Renal pelvis (tissue), 4 donors: ENCODE results near the gene SLC9A9. TPM values are rescaled to one million over a fixed set of nuclear protein-coding genes. Genes with fewer than 3 reads are reported as not detected.

Experiments
- DNase-seq: peaks from one replicate; pipeline ENCODE4 v3.0.0-alpha.2; 2013
- polyA plus RNA-seq, 3 donors: library from polyadenylated mRNA; unstranded; fragments of 120-200 nt; gene quantifications; one replicate each; pipeline ENCODE4 v1.2.1, GENCODE V29; 2013; ENCODE audit not compliant: insufficient read length in 3 of 3

The SLC9A9 gene
- polyA plus RNA-seq, 3 donors, result 4.2 to 5.3 (median 4.9) TPM

DNA sequence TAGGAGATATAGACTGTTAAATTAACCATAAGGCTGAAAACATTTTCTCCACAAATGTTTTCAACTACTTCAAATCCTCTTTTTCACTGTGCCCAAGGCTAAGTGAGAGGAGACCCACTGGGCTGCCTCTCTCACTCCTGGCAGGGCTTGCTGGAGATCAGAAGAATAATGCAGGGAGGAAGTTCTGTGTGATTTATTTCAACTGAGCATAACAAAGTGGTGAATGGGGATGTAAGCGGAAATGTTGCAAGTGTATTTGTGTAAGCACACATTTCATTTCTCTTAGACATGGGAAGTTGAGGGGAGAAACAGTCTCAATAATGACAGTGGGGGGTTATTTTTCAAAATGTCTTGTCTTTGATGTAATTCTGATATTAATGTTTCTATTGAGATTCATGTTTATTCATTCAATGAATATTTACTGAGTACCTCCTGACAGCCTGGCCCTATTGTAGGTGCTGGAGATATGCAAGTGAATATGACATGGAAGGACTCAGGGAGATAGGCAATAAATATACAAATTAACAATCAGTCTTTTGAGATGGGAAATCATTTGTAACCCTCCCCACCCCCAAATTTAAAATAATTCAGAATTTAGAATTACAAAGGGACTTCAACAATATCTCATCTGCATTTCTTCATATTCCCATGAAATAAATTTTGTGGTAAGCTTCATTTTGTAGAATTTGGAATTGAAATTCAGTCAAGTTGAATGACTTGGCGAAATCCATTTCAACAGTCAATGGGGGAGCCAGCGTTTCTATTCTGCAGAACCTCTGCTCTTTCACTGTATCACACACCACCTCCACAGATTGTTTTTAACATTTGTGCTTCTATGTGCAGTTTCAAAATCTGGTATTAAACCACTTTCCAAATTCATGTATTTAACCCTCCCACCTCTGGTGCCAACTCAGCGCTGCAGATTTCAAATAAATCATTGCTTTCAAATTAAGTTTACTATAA, 247.2 kb downstream of the SLC9A9 start:
- DNase-seq, result no peak

DNA sequence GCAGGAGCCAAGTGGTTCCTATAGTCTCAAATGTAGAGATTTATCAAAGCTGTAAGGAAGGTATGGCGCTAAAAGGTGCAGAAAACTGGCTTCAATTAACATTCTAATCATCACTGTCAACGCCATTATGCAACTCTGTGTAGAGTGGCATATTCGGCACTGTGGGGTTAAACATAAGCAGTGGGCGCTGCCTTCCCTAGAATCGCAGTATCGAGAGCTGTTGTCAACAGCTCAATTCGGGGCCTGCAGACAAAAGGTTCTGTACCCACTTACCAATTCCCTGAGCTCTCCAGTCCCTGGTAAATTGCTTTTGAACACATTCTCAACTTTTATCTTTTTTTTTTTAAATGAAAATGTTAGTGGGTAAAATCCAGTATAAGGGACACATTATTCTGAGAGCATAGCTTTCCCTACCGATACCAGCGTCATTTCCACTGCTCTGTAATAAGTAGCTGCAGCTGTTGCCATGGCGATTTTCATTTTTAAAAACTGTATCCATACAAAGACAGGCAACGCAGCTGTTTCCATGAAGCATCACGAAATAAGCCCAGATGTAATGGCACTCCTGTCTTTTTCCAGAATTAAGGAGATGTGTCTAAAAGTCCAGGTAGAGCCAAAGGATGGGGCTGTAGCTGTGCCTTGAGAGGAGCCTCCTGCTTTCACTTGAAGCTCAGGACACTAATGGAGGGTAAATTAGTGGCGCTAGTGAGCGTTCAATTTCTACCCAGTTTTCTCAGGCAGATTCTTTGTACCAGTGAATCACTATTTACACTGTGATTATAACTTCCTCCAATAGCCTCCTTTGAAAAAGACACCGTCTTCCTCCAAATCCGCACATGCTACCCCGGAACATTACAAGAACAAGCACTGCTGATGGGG, 250.3 kb downstream of the SLC9A9 start:
- DNase-seq, result no peak

DNA sequence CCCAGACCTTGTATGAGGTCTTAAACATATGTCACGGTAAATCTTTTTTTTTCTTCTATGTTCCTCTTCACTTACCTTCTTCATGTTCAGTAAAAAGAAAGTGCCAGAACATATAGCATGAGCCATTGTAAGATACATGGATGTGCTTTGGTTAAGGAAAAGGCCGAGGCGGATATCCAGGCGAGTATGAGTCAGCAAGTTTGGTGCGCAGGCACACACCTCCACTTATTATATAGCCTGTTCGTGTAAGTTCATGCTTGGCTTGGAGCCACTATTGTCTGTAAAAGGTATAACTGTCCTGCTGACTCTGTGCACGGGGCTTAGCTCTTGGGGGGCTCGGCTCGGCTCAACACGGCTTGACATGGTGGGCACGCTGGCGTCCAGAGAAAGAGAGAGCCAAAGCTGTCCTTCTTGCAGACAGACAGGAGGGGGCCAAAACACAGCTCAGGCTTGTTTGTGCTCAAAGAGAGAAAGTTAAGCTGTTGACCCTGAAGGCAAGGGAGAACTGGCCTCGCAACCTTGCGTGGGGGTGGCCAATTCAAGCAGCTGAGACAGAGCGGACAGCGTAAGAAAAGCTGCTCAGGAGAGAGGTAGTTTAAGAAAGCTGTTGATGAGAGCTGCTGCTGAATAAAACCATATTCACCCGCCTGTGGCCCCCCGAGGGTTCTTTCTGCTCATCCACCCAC, 251.2 kb downstream of the SLC9A9 start:
- peak; percentile 66 for DNase-seq

DNA sequence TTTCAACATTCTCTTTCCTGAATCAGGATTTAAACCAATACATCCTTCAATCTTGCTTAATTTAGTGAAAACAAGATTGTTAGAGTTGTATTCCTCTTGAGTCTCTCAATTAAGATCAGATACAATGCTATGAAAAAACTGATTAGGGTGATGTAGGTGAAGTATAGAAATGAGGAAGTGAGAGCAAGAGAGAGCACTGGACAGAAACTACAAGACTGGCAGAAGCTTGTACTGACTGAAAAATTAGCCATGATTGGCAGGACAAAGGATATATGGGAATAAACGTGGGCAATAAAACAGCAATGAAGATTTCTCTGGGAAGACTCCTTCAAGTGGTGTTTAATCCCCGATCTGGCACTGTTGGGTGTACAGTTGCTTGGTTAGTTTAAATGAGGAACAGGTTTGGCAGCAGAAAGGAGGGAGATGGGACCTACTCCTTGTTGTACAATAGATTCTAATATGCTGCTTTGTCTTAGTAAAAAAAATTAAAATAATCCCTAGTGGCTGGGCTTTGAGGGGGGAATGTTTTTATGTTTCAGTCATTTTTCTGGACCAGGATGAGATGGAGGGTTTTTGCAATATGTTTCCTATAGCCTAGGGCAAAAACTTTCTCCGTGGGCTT, 252.7 kb downstream of the SLC9A9 start:
- DNase-seq, result no peak

DNA sequence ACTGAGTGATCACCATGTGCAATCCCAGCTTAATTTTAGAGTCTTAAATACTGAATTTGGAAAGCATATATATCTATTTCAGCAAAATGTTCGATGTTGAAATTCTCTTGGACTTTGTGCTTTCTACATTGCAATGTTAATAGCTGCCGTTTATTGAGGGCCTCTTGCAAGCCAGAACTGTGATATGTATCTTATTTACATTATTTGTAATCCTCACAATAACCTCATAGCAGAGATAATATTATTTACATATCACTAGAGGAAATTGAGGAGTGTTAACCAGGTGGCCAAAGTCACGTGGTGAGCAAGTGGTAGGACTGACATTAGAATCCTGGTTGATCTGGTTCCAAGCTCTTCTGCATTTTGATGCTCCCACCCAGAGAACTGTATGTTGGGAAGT, 254.1 kb downstream of the SLC9A9 start:
- DNase-seq, result no peak

DNA sequence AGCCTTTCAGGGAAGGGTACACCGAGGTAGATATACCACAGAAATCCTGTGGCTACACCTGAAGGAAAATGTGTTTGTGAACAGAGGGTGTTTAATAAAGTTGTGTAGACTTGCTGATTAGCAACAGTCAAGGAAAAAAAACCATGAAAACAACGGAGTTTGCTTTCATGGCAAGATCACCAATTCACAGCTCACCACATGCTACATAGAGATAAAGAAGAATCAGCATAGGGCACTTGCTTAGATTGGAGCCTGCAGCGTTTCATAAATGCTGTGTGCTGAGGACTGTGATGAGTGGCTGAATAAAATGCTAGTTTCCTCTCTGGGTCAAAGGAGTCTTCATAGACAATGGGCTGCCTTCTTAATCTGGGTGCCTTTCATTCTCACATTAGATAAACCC, 257.6 kb downstream of the SLC9A9 start:
- DNase-seq, result no peak

DNA sequence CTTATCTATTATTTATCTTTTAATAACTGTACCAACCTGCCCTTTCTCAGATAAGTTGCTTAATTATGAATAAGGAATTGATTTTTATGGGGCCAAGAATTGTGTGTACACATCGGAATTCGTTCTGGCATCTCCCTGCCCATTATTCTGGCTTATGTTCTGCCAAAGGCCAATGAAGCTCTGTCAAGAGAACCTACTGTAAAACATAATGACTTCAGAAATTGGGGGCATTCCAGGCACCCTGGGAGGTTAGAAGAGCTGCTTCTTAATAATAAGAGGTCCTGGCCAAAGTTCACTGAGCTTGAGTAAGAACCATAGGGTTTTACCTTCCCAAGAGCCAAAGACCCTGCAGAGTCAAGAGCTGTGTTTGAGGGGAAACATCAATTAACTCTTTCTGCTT, 261.7 kb downstream of the SLC9A9 start:
- no peak for DNase-seq

DNA sequence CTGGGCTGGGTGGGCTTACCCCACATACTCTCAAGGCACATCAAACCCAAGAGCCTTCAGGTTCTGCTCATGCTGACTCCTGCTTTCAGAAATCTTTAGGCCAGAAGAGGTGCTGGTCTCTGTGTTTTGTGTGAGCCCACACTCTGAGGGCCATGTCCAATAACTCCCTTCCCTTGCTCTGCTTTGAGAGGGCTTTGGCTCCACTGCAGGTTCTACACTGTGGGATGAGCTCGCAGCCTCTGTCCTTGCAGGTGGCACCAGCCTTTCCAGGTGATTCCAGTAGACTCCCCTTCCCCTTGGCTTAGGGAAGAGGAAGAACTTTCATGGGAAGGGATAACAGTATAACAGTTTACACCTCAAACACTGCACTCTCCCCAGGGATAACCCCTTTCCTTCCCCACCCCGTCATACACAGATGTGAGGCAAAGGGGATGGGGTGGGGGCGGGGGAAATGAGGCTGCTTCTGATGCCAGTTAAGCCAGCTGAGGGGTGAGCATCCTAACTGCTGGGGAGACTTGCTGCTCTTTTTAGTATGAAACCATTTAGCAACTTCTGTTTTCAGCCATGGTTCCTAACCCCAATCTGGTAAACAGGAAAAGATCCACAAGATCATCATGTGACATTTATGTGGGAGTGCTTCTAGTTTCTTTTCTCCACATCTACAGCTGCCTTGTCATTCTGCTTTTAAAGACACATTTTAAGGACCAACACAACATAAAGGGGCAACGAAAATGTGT, 262.4 kb downstream of the SLC9A9 start:
- no peak for DNase-seq

DNA sequence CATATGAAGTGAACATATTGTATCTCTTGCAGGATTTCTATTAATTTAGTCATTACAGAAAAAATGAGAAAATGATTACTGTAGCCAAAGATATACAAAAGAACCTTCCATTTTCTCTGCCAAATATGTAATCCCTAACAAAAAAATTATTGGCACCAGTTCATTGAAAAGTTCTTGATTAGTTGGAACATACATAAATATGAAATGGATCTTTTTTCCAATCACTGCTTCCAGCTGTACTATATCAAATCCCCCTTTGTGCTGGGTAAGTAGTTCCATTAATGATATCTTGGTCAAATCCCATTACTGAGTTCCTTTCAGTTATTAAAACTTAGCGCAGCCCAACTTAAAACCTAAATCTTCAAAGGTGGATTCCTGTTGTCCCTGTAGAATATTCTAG, 263.8 kb downstream of the SLC9A9 start:
- no peak for DNase-seq

DNA sequence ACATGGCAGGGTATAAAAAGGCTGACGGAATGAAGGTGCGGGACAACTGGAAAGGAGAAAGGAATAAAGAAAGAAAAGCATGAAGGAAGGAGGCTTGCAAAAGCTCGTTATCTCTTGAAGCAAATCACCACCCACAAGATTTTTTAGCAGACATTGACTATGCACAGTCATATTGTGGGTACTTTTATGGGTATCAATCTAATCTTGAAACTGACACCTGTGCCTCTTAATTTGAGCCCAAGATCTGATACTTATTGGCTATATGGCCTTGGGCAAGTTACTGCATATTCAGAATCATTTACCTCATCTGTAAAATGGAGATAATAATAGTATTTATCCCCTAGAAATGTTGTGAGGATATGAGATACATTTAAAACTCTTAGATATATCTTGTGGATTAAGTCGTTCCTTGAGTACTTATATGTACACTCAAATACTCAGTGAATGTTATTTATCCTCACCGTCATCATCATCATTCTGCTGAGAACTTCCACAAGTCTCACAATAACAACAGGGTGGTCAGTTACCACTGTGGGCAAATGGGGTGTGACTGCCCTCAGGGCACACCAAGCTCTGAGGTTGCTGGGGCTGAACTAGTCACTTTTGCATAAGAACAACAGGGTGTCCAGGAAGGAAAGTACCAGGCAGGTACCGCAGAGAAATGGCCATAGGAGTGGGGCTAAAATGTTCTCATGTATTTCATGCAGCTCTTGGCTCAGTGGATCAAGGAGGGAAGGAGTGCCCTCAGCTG, 266.1 kb downstream of the SLC9A9 start:
- no peak for DNase-seq

DNA sequence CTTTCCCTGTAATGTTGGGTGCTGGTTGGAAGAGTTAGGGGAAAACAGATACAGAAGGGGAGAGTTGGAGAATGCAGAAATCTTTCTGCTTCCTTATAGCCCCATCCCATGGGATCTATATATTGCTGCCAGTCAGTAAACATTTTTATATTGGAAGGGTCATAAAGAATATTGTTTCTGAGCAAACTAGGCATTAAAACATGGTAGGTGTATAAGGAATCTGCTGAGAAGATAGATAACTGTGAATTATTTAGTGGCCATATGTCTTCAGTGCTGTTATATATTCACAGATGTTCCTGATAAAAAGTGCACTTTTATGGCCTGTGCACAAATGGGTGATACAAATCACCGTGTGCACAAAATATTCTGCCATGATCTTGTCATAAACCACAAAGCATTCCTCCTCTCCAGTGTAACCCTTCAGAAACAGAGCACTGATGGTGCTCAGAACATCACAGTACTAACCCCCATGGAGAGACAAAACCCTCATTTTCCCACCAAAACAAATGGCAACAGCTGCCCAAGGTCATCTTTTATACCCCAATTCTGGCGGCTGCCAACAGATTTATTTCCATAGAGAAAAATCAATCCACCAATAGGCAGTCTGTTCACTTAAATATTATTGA, 269.3 kb downstream of the SLC9A9 start:
- DNase-seq, result no peak

DNA sequence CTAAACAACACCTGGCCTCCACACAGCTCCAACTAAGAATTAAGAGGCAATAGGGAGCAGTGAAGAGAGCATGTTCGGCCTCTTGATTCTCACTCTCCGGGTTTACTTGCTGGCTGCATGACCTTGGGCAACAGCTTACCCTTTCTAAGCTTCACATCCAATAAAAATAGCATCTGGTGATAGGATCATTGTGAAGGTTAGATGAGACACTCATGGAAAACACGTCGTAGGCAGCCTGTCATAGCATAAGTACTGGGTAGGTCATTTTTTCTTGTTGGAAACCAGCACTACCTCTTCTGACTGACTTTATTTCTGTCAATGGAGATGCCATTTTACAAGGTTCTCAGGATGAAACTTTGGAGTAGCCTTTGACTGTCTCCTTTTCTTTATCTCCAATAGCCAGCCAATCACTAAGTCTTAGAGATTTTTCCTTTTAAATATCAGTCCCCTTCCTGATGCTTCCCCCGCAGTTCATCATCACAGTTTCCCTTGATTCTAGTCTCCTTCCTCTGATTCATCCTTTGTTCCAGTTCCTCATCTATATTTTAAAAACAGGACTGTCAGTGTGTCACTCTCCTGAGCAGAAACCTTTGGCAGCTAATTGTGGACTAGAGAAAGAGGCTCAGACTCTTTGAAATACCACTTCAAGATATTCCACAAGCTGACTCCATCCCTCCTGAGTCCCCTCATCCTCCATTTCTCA, 271.5 kb downstream of the SLC9A9 start:
- no peak for DNase-seq

DNA sequence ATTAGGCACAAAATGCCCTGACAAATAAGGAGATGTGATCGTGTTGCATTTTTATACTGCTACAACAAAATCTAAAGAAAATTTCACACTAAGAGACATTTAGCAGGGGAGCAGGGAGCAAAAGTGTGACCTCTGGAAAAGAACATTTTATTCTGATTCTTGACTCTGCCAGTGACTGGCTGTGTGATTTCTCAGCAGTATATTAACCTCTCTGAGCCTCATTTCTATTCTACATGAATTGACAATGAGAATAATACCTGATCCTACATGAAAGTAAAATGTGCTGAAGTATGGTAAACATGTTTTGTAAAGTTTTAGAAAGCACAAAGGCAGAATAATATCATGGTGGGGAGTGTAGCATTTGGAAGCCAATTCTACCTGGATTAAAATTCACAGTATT, 273.3 kb downstream of the SLC9A9 start:
- no peak for DNase-seq

DNA sequence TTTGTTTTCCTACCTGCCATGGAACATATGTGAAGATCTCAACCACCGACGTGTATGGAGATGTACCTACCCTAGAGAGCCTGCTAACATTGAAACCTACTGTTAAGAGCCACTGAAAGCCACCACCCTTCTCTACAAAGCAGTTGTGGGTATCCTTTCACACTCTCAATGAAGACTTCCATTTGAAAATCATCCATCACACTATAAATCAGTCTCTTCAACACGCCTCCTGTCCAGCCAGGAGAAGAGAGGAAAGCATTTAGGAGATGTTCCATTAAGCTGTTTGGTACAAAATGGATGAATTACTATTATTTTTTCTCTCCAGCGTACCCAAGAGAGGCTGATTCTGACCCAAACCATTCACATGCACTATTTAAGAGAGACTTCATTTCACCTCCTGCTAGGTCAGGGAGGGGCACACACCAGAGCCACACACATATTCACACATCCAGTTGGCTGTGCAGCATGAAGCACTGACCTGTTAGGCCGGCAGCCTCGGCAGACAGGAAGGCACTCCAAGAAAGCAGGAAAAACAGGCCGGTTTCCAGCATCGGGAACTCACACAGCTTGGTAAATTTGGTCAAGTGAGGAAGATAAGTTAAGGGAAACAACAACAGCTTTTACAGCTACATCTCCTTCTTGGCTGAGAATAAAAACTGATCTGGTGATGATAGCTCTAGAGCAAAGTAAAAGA, 274.5 kb downstream of the SLC9A9 start:
- DNase-seq, result no peak

DNA sequence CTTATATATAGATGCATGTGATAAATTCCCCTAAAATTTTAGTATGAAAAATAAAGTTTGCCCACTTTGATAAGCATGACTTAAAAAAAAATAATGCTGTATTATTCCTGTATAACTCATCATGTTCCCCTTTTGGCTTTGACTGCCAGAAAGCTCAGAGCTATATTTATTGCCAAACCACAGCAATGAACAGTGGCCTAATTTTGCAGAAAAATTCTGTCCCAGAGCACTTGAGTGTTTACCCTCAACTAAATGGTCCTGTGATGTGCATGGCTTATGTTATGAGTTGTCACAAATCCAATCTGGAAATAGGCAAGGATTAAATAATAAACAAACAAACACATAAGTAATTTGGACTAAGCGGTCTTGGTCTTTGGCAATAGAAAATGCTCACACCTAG, 276.7 kb downstream of the SLC9A9 start:
- no peak for DNase-seq

DNA sequence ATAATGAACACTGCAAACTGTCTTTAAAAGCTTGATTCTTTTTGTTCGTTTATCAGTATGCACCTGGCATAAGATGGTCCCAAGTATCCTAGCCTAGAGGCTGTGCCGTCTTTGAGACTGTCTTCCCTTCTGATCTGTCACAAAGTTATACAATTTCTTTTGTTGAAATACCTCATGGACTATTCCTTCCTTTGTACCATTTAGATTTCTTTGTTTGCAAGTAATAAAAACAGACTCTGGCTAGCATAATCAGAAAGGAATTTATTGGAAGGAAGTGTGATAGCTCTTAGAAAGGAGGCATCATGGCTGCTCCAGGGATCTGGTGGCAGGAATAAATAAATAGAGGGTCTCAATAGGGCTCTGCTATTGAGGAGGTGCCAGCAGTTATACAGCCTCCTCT, 280.4 kb downstream of the SLC9A9 start:
- no peak for DNase-seq

DNA sequence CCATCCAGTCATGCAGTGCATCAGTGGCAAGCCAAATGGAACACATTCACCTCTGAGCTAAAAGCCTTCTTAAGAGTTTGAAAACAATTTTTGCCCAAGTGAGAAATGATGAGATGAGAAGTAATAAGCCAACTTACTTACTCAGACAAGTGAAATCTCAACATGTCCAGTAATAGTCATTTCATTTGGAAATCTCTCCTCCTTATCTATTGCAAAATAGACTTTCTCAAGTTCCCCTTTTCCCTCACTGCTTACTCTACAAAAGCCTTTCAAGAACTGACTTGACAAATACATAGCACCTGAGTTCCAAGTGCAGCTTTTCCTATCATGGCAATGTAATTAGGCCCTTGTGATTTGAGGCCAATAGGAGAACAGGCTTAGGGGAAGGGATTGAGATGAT, 282.3 kb downstream of the SLC9A9 start:
- no peak for DNase-seq

DNA sequence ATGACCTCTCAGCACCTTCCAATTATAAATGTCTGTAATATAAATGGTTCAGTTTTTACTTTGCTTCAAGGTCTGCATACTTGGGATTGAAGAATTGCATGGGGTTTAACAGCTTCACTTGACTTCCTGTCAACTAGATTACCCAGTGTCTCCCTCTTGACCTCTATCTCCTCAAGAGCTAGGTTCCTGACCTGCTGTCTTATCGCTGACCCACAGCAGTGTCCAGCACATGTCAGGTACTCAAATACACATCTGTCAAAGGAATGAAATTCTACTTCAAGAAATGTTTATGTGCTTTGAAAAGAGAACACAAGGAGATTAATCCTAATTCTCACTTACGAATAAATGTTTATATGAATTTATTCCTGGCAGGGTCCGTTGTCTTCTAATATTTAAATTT, 284.5 kb downstream of the SLC9A9 start:
- no peak for DNase-seq

DNA sequence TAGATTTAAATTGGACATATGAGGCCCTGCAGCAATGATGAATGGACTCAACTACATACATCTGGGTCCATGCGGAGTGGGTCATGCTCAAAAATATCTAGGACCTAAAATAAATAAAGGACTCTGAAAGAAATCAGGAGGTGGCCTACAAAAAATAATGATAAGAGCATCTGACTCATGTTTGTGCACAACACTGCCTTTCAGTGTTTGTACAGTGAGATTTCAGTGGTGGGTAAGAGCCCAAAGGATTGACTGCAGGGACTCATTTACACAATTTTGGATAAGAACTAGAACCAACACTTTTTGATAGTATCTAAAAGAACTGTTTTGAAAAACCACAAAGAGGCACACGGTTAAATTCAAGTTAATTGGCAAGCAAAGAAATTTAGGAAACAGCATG, 285.5 kb downstream of the SLC9A9 start:
- DNase-seq, result no peak
